IPS DF 6.9 (cell line): ENCODE measurements around the gene CFAP69.
A peak's percentile ranks its signal among the peaks of the same experiment; 100 is the strongest.

Experiments
- DNase-seq: peaks from one replicate; pipeline ENCODE4 v3.0.0-alpha.2; 2013; ENCODE audit warnings: low read depth, low spot score
- H3K27ac ChIP-seq: one replicate; pipeline ENCODE4 v1.5.1; 2013; ENCODE audit warnings: low read length, control low read depth
- H3K27me3 ChIP-seq: 2 replicates; pipeline ENCODE4 v1.6.1; 2013; ENCODE audit warnings: mild to moderate bottlenecking, low read length; ENCODE audit not compliant: control insufficient read depth, insufficient read depth
- H3K36me3 ChIP-seq: 2 replicates; pipeline ENCODE4 v1.6.1; 2013; ENCODE audit warnings: low read length; ENCODE audit not compliant: control insufficient read depth, insufficient read depth
- H3K4me1 ChIP-seq: 2 replicates; pipeline ENCODE4 v1.6.1; 2013; ENCODE audit warnings: low read length; ENCODE audit not compliant: control insufficient read depth, insufficient read depth
- H3K4me3 ChIP-seq: 2 replicates; pipeline ENCODE4 v1.5.1; 2013; ENCODE audit warnings: mild to moderate bottlenecking, low read length
- H3K9me3 ChIP-seq: 2 replicates; pipeline ENCODE4 v1.6.1; 2013; ENCODE audit warnings: low read length, inconsistent platforms; ENCODE audit not compliant: control insufficient read depth, insufficient read depth
- WGBS: extraction: QIAGEN DNeasy Blood & Tissue Kit; methylation state at CpG from one replicate; pipeline ENCODE4 v1.1.7; 2013; ENCODE audit warnings: mixed read lengths, missing lambda C conversion rate; ENCODE audit not compliant: insufficient read length, insufficient coverage; 5-methylcytosine and 5-hydroxymethylcytosine counted together

CFAP69 gene

DNA sequence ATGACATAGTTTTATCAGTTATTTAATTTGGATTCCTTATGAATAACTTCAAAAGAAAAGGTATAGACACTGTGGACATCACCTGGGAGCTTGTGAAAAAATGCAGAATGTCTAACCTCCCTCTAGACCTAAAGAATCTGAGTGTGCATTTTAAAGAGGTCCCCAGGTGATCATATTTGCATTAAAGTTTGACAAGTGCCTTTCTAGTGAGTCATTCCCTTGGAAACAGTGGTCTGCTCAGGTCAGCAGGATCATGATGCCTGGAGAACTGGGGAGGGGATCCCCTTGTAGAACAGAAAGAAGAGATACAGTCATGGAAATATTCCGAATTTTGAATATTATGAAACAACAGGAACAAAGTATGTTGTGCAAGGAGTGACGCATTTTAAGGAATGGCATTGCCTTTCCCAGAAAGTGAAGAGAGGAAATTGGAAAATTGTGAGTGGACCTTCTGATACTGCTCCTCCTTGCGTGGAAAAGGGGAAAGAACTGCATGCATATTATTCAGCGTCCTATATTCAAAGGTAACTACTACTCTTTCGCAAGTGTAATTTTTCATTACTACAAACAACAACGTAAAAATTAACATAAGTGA, 28.8 kb upstream of the CFAP69 start:
- no CpG with 5 or more reads among the region's 6 CpGs for WGBS
- H3K4me3 ChIP-seq: no peak overlapping the region
- no peaks in the 10 kb centered on the region for H3K27me3 ChIP-seq
- no peaks in the 10 kb centered on the region for H3K9me3 ChIP-seq
- no peak for DNase-seq
- H3K27ac ChIP-seq: no peak overlapping the region
- H3K4me1 ChIP-seq: peaks cover 7% of the 10 kb centered on the region; the same call in 1 of the 2 replicates
- H3K36me3 ChIP-seq: no peaks in the 10 kb centered on the region

- H3K4me3 ChIP-seq: no peak overlapping the region
- peaks cover 7% of the 10 kb centered on the region; the same call in 1 of the 2 replicates for H3K4me1 ChIP-seq
- H3K27ac ChIP-seq: no peak overlapping the region
- H3K36me3 ChIP-seq: no peaks in the 10 kb centered on the region
- no peaks in the 10 kb centered on the region for H3K9me3 ChIP-seq
- no peaks in the 10 kb centered on the region for H3K27me3 ChIP-seq
- DNase-seq: no peak
- no CpG with 5 or more reads among the region's 2 CpGs for WGBS
Measured at GRCh38 chr7:90216771-90217170, 28.2 kb upstream of the CFAP69 start.

- H3K27ac ChIP-seq: no peak overlapping the region
- H3K9me3 ChIP-seq: no peaks in the 10 kb centered on the region
- no peaks in the 10 kb centered on the region for H3K27me3 ChIP-seq
- H3K4me1 ChIP-seq: no peaks in the 10 kb centered on the region
- no peak for DNase-seq
- no peak overlapping the region for H3K4me3 ChIP-seq
- H3K36me3 ChIP-seq: peaks cover 2% of the 10 kb centered on the region; the same call in 1 of the 2 replicates
Measured at GRCh38 chr7:90222390-90222789, 22.6 kb upstream of the CFAP69 start.

- Histone ChIP-seq H3K4me1 (no peaks in the 10 kb centered on the region), H3K27ac (no peak overlapping the region), H3K36me3 (peaks cover 2% of the 10 kb centered on the region; the same call in 1 of the 2 replicates), H3K27me3 (no peaks in the 10 kb centered on the region), H3K9me3 (no peaks in the 10 kb centered on the region), H3K4me3 (no peak overlapping the region)
- DNase-seq: no peak
- WGBS: no CpG with 5 or more reads among the region's 5 CpGs
Measured at GRCh38 chr7:90222811-90223725, 21.9 kb upstream of the CFAP69 start.

DNA sequence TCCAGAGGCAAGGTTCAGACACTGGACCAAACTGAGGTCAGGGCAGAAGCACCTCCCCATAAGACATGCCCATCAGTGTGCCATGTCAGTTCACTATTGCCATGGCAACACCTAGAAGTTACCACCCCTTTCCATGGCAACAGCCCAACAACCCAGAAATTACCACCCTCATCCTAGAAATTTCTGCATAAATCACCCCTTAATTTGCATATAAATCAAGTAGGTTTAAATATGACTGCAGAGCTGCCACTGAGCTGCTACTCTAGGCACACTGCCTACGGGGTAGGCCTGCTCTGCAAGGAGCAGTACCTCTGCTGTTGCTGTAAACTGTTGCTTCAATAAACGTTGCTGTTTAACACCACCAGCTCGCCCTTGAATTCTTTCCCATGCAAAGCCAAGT, 20.8 kb upstream of the CFAP69 start:
- no CpG with 5 or more reads among the region's 3 CpGs for WGBS
- DNase-seq: peak; percentile 68
- Histone ChIP-seq H3K36me3 (peaks cover 2% of the 10 kb centered on the region; the same call in 1 of the 2 replicates), H3K4me3 (no peak overlapping the region), H3K9me3 (no peaks in the 10 kb centered on the region), H3K27ac (no peak overlapping the region), H3K4me1 (no peaks in the 10 kb centered on the region), H3K27me3 (no peaks in the 10 kb centered on the region)

DNA sequence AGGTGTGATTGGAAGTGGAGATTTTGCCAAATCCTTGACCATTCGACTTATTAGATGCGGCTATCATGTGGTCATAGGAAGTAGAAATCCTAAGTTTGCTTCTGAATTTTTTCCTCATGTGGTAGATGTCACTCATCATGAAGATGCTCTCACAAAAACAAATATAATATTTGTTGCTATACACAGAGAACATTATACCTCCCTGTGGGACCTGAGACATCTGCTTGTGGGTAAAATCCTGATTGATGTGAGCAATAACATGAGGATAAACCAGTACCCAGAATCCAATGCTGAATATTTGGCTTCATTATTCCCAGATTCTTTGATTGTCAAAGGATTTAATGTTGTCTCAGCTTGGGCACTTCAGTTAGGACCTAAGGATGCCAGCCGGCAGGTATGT, 19.8 kb upstream of the CFAP69 start:
- H3K9me3 ChIP-seq: no peaks in the 10 kb centered on the region
- H3K27ac ChIP-seq: no peak overlapping the region
- no peak overlapping the region for H3K4me3 ChIP-seq
- no peaks in the 10 kb centered on the region for H3K4me1 ChIP-seq
- DNase-seq: no peak
- no CpG with 5 or more reads among the region's 3 CpGs for WGBS
- no peaks in the 10 kb centered on the region for H3K27me3 ChIP-seq
- peaks cover 2% of the 10 kb centered on the region; the same call in 1 of the 2 replicates for H3K36me3 ChIP-seq

DNA sequence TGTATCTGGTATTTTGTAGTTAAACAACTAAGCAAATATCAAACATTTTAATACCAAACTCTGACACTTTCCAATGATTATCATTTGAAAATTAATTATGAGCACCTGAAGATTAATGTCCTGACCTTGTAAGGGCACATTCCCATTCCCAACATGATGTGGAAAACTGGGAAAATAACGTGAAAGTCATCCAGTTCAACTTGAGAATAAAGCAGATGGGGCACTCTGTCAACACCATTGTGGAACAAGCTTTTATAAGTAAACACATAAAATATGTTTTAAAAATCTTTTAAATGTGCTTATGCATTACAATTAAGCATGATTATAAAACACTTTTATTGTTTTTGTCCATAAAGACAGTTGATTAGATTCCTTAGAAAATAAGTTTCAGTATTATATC, 19.4 kb upstream of the CFAP69 start:
- H3K4me1 ChIP-seq: no peaks in the 10 kb centered on the region
- no peak overlapping the region for H3K27ac ChIP-seq
- no peak overlapping the region for H3K4me3 ChIP-seq
- WGBS: no CpG with 5 or more reads among the region's 1 CpG
- DNase-seq: no peak
- H3K27me3 ChIP-seq: no peaks in the 10 kb centered on the region
- peaks cover 2% of the 10 kb centered on the region; the same call in 1 of the 2 replicates for H3K36me3 ChIP-seq
- no peaks in the 10 kb centered on the region for H3K9me3 ChIP-seq

DNA sequence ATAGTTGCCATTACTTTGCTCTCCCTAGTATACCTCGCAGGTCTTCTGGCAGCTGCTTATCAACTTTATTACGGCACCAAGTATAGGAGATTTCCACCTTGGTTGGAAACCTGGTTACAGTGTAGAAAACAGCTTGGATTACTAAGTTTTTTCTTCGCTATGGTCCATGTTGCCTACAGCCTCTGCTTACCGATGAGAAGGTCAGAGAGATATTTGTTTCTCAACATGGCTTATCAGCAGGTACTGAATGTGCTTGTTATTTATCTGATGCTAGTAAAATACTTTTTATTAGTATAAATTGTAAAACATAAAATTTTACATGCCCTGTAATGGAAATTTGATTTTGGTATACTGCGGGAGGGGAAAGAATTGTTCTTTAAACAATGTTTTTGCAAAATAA, 17.7 kb upstream of the CFAP69 start:
- no peak for DNase-seq
- H3K9me3 ChIP-seq: no peaks in the 10 kb centered on the region
- WGBS: no CpG with 5 or more reads among the region's 5 CpGs
- H3K36me3 ChIP-seq: peaks cover 2% of the 10 kb centered on the region; the same call in 1 of the 2 replicates
- no peaks in the 10 kb centered on the region for H3K4me1 ChIP-seq
- H3K27me3 ChIP-seq: no peaks in the 10 kb centered on the region
- no peak overlapping the region for H3K4me3 ChIP-seq
- H3K27ac ChIP-seq: no peak overlapping the region

DNA sequence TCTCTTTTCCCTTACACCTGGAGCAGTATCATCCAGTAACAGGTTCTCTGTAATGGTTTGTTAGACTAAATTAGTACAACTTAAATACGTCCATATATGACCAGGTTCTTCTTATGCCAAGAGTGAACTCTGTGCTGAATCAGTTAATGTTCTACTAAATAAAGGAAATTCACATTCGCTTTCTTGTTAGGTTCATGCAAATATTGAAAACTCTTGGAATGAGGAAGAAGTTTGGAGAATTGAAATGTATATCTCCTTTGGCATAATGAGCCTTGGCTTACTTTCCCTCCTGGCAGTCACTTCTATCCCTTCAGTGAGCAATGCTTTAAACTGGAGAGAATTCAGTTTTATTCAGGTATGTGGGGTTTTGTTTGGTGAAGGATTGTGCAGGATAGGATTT, 15.3 kb upstream of the CFAP69 start:
- Histone ChIP-seq H3K36me3 (peaks cover 2% of the 10 kb centered on the region; the same call in 1 of the 2 replicates), H3K27ac (no peak overlapping the region), H3K27me3 (no peaks in the 10 kb centered on the region), H3K4me3 (no peak overlapping the region), H3K4me1 (no peaks in the 10 kb centered on the region), H3K9me3 (no peaks in the 10 kb centered on the region)
- WGBS: no CpG with 5 or more reads among the region's 2 CpGs
- no peak for DNase-seq

GRCh38 chr7:90230834-90231233, 14.1 kb upstream of the CFAP69 start:
- Histone ChIP-seq H3K36me3 (peaks cover 2% of the 10 kb centered on the region; the same call in 1 of the 2 replicates), H3K4me3 (no peak overlapping the region), H3K27ac (no peak overlapping the region), H3K27me3 (no peaks in the 10 kb centered on the region), H3K9me3 (no peaks in the 10 kb centered on the region), H3K4me1 (no peaks in the 10 kb centered on the region)
- DNase-seq: no peak
- whole genome bisulfite sequencing: no CpG with 5 or more reads among the region's 2 CpGs
